ENCODE data around the gene PTPRF. TPM values are rescaled to one million over a fixed set of nuclear protein-coding genes. Genes with fewer than 3 reads are reported as not detected.

PTPRF gene
- total RNA-seq, 3 donors from 2014 or later (not counting 1 experiment from before 2014, with no cell fraction given), result 0.12 to 1.9 TPM; not detected in 1

DNA sequence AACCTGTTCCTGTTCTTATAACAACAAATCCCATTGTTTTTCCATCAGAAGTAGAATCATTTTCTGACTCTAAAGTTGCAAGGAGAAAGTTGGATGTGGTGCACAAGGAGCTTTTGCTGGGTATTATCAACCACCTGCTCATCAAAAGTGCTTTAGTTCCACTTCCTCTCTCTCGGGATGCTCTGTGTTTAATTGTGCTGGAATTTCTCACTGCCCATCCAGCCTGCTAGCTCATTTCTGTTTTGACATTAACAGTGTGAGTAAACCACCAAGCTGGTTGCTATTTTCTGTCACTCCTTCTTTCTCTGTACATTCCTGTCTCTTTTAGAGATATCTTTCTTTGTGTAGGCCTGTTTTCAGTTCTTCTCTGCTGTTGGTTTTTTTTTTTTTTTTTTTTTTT lies 125.3 kb downstream of the PTPRF start:
- no peak for TF ChIP-seq CTCF (IDR thresholded peaks at IDR 0.05)
- H3K4me3 Mint-ChIP-seq, result no peak overlapping the region
- no peak overlapping the region for H3K27ac Mint-ChIP-seq
- peaks cover 19% of the 10 kb centered on the region for H3K36me3 Mint-ChIP-seq
- no peaks in the 10 kb centered on the region for H3K9me3 Mint-ChIP-seq
- H3K27me3 Mint-ChIP-seq (ENCODE audit: low read depth in 2 of 2), result no peaks in the 10 kb centered on the region
- Histone ChIP-seq H3K9me3 (ENCODE audit: control insufficient read depth, insufficient read depth, low read length) (no peaks in the 10 kb centered on the region), H3K36me3 (ENCODE audit: control insufficient read depth, insufficient read depth, low read length) (peaks cover 59% of the 10 kb centered on the region), H3K27ac (ENCODE audit: low read length) (no peak overlapping the region), H3K4me1 (ENCODE audit: control insufficient read depth, insufficient read depth, low read length) (peaks cover 8% of the 10 kb centered on the region), H3K27me3 (ENCODE audit: control insufficient read depth, insufficient read depth, low read length) (no peaks in the 10 kb centered on the region), H3K4me3 (ENCODE audit: low read length) (no peak overlapping the region)
- 67% methylated on average over 1 of the region's 1 CpG for WGBS (ENCODE audit: insufficient coverage)
- H3K4me1 Mint-ChIP-seq, result peaks cover 20 to 29% of the 10 kb centered on the region in 2 donors
- no peak for ATAC-seq
- intact Hi-C loops (cut with micrococcal nuclease), result no loop called here
- DNase-seq, result no peak

DNA sequence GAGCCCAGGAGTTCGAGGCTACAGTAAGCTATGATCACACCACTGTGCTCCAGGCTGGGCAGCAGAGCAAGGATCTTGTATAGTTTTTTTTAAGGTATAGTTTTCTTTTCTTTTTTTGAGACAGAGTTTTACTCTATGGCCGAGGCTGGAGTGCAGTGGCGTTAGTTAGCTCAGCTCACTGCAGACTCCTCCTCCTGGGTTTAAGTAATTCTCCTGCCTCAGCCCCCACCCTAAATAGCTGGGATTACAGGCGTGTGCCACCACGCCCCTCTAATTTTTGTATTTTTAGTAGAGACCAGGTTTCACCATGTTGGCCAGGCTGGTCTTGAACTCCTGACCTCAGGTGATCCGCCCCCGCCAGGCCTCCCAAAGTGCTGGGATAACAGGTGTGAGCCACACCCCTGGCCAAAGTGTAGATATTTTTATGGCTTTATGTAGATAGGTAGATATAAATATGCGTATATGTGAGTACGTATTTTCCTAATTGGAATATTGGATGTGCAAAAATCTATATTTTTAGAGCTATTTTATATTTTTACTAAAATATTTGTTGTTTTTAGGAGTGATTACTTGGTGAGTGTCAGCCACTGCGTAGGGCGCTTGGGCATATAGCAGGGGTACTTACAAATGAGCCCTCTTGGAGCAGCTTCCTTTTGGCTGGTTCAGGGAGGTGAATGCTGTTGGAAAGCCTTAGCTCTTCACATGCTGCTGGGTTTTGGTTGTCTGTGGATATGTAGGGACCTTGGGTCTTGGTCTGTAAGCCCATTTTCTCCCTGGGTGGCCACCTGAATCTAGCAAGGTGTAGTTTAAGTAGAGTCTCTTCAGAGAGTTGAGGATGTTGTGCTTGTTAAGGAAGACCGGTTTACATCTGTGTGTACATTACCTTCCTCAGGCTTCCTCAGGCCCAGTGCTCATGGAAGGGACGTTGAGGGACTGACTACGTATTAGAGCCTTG lies 128.8 kb downstream of the PTPRF start:
- intact Hi-C loops (cut with micrococcal nuclease), result no loop called here
- Histone ChIP-seq H3K36me3 (ENCODE audit: control insufficient read depth, insufficient read depth, low read length) (peaks cover 79% of the 10 kb centered on the region), H3K9me3 (ENCODE audit: control insufficient read depth, insufficient read depth, low read length) (no peaks in the 10 kb centered on the region), H3K4me1 (ENCODE audit: control insufficient read depth, insufficient read depth, low read length) (no peaks in the 10 kb centered on the region), H3K27ac (ENCODE audit: low read length) (no peak overlapping the region), H3K4me3 (ENCODE audit: low read length) (no peak overlapping the region), H3K27me3 (ENCODE audit: control insufficient read depth, insufficient read depth, low read length) (no peaks in the 10 kb centered on the region)
- Mint-ChIP-seq H3K36me3 (peaks cover 19% of the 10 kb centered on the region), H3K27me3 (ENCODE audit: low read depth in 2 of 2) (no peaks in the 10 kb centered on the region), H3K4me1 (peaks cover 5 to 18% of the 10 kb centered on the region in 2 donors), H3K4me3 (no peak overlapping the region), H3K9me3 (no peaks in the 10 kb centered on the region), H3K27ac (no peak overlapping the region)
- no peak for TF ChIP-seq CTCF (IDR thresholded peaks at IDR 0.05)
- ATAC-seq (no peak), DNase-seq (no peak)
- 98% methylated on average over 13 of the region's 14 CpGs for WGBS (ENCODE audit: insufficient coverage)

DNA sequence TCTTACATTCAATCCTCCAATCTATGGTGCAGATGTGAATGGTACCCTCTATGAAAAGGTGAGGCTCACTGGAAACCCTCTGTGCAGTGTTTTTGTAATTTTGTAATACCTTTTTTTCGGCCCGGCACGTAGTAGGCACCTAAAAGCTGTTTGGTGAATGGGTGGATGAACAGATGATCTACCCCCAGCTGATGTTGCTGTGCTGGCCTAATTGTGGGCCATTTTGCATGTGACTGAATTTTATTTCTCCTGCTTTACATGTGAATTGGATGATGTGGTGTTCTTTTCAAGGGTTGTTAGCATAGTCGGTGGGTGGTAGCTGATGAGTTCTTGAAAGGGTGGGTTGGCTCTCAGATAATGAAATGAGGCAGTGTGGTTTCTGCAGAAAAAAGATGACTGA lies 129.7 kb downstream of the PTPRF start:
- no peak for TF ChIP-seq CTCF (IDR thresholded peaks at IDR 0.05)
- Histone ChIP-seq H3K4me3 (ENCODE audit: low read length) (no peak overlapping the region), H3K4me1 (ENCODE audit: control insufficient read depth, insufficient read depth, low read length) (no peaks in the 10 kb centered on the region), H3K27me3 (ENCODE audit: control insufficient read depth, insufficient read depth, low read length) (no peaks in the 10 kb centered on the region), H3K27ac (ENCODE audit: low read length) (no peak overlapping the region), H3K9me3 (ENCODE audit: control insufficient read depth, insufficient read depth, low read length) (no peaks in the 10 kb centered on the region), H3K36me3 (ENCODE audit: control insufficient read depth, insufficient read depth, low read length) (peaks cover 82% of the 10 kb centered on the region)
- Mint-ChIP-seq H3K4me1 (peaks cover 5 to 18% of the 10 kb centered on the region in 2 donors), H3K27ac (no peak overlapping the region), H3K36me3 (peaks cover 19% of the 10 kb centered on the region), H3K27me3 (ENCODE audit: low read depth in 2 of 2) (no peaks in the 10 kb centered on the region), H3K4me3 (no peak overlapping the region), H3K9me3 (no peaks in the 10 kb centered on the region)
- DNase-seq (no peak), ATAC-seq (no peak)
- intact Hi-C loops (cut with micrococcal nuclease), result no loop called here
- 95% methylated on average over 4 of the region's 4 CpGs for WGBS (ENCODE audit: insufficient coverage)
